ENCODE data around the gene MRAS. TPM values are rescaled to one million over a fixed set of nuclear protein-coding genes. Genes with fewer than 3 reads are reported as not detected.

The MRAS gene
- polyA plus RNA-seq, 1 experiment = 58.3 TPM

DNA sequence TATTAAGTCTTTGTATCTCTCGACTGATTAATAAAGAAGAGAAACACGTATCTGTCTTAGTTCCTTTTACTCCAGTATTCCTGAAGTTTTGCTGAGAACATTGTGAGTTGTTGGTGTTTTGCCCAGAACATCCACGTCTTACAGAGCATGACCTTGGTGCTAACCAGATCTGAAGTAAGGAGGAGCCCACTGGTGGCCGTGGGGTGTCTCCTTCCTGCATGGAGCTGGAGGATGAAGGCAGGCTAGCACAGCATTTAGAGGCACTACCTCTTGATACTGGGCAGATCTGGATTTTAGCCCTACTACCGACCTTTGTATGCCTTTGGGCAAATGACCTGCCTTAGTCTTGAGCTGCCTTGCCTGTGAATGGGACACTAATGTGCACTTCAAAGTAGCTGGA lies 57.1 kb downstream of the MRAS start:
- H3K27me3 ChIP-seq (ENCODE audit: control insufficient read depth, insufficient read depth, low read length) = no peaks in the 10 kb centered on the region
- no peak for DNase-seq (ENCODE audit: low read depth, low spot score)
- no peak overlapping the region for H3K27ac ChIP-seq (ENCODE audit: low read depth, low read length)
- H3K9me3 ChIP-seq (ENCODE audit: control insufficient read depth, insufficient read depth, low read length) = no peaks in the 10 kb centered on the region
- ChIA-PET POLR2A (no interaction called here), CTCF (interaction anchor here (11.2 kb wide), 1 partner anchor 11 kb away, joined by 119 read pairs; no protein-coding TSS in a partner anchor)
- TF ChIP-seq CTCF (IDR thresholded peaks at IDR 0.05; ENCODE audit: low read depth, low read length) = no peak
- H3K4me3 ChIP-seq (ENCODE audit: low read depth, low read length) = no peak overlapping the region

GRCh38 chr3:138406606-138407005 lies 58.2 kb downstream of the MRAS start:
- Histone ChIP-seq H3K9me3 (ENCODE audit: control insufficient read depth, insufficient read depth, low read length) (no peaks in the 10 kb centered on the region), H3K27ac (ENCODE audit: low read depth, low read length) (no peak overlapping the region), H3K27me3 (ENCODE audit: control insufficient read depth, insufficient read depth, low read length) (no peaks in the 10 kb centered on the region), H3K4me3 (ENCODE audit: low read depth, low read length) (no peak overlapping the region)
- DNase-seq (ENCODE audit: low read depth, low spot score) = no peak
- POLR2A ChIA-PET = no interaction called here
- TF ChIP-seq CTCF (IDR thresholded peaks at IDR 0.05; ENCODE audit: low read depth, low read length) = no peak
- CTCF ChIA-PET = interaction anchor here (11.2 kb wide), 1 partner anchor 10 kb away, joined by 119 read pairs; no protein-coding TSS in a partner anchor

DNA sequence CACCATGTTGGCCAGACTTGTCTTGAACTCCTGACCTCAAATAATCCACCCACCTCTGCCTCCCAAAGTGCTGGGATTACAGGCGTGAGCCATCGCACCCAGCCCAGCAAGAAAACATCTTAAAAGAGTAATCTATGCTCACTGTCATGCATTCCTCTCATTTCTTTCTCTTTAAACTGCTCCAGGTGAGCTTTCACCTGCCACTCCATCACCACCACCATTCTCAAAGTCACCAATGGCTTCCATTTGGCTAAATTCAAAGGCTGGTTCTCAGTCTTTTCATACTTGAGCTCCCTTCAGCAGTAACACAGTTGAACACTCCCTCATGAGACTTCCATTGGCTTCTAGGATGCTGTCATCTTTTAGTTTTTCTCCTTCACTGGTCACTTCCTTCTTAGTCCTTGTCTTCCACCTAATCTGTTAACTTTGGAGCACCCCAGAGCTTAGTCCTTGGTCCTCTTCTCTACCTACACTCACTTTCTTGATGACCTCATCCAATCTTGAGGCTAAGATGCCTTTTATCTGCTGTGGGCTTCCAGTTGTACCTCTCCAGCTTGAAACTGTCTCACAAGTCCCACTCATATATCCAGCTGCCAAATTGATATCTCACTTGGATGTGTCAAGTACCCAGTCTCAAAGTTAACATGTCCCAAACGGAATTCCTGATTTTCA lies 59.0 kb downstream of the MRAS start:
- no peak overlapping the region for H3K4me3 ChIP-seq (ENCODE audit: low read depth, low read length)
- TF ChIP-seq CTCF (IDR thresholded peaks at IDR 0.05; ENCODE audit: low read depth, low read length) = no peak
- POLR2A ChIA-PET = no interaction called here
- no peaks in the 10 kb centered on the region for H3K27me3 ChIP-seq (ENCODE audit: control insufficient read depth, insufficient read depth, low read length)
- CTCF ChIA-PET = interaction anchor here (1.0 to 11.2 kb wide), 3 partner anchors 9 to 516 kb away, joined by 3 to 119 read pairs (median 8); no protein-coding TSS in a partner anchor
- H3K9me3 ChIP-seq (ENCODE audit: control insufficient read depth, insufficient read depth, low read length) = no peaks in the 10 kb centered on the region
- H3K27ac ChIP-seq (ENCODE audit: low read depth, low read length) = no peak overlapping the region
- DNase-seq (ENCODE audit: low read depth, low spot score) = no peak

DNA sequence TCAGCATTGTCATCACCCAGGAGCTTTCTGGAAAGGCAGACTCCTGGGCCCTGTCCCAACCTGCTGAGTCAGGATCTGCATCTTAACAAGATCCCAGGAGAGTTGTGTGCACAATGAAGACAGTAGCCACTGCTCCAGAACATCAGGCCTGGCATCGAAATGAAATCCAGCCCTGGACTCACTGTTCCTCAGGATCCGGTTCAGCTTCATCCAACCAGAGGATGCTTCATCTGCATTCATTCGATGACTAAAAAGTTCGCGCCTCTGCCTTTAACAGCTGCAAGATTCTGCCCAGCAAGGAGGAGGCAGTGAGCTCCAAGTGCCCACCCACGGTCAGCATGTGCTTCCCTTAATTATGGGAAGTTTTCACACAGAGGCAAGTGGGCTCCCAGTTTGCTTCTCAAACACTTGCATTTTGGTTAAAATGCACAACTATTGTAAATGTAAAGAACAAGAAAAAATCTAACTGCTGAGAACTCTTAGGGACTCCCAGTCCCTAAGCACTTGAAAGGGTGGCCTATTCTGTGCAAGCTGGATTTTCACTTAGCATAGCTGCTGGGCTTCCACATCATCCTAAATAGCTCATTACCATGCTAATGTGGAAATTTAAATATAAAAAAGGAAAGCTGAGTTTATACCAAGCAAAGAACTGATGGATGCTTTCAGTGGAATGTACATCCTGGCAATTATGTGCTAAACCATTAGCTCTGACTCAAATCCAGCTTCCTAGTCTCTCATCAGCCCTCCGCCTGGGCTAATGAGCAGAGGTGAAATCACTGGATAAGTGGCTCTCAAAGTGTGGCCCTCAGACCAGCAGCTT lies 60.6 kb downstream of the MRAS start:
- POLR2A ChIA-PET = no interaction called here
- no peak for DNase-seq (ENCODE audit: low read depth, low spot score)
- TF ChIP-seq CTCF (IDR thresholded peaks at IDR 0.05; ENCODE audit: low read depth, low read length) = no peak
- no peaks in the 10 kb centered on the region for H3K27me3 ChIP-seq (ENCODE audit: control insufficient read depth, insufficient read depth, low read length)
- no peak overlapping the region for H3K4me3 ChIP-seq (ENCODE audit: low read depth, low read length)
- H3K27ac ChIP-seq (ENCODE audit: low read depth, low read length) = no peak overlapping the region
- CTCF ChIA-PET = interaction anchor here (2.0 to 11.2 kb wide), 2 partner anchors 7 to 514 kb away, joined by 8 to 119 read pairs; no protein-coding TSS in a partner anchor
- H3K9me3 ChIP-seq (ENCODE audit: control insufficient read depth, insufficient read depth, low read length) = no peaks in the 10 kb centered on the region
